Inflammatory macrophage (primary cell): Measurements from ENCODE around the gene PIGA.
"Not testable (repeated sequence)": the region's sequence is repeated elsewhere in the genome, so short reads cannot be mapped to it uniquely, and the experiment has no call there.

Source experiments
- DNase-seq, 2 donors: peaks; one replicate each; pipeline ENCODE4 v3.0.0-alpha.2; 2020 to 2022

PIGA gene

GRCh38 chrX:15319075-15319474 is 16.2 kb downstream of the PIGA start:
- DNase-seq, result no peak

- DNase-seq, result no peak
Observed at GRCh38 chrX:15315509-15315908, 19.8 kb downstream of the PIGA start, which contains the start of gene ASB11. Gene ASB11 (minus strand): TSS chrX:15315640. CDS start chrX:15315605, 35 bp downstream.

- DNase-seq, result no peak
Observed at GRCh38 chrX:15314472-15314871, 20.9 kb downstream of the PIGA start.

- no peak for DNase-seq
Observed at GRCh38 chrX:15311119-15311518, 24.2 kb downstream of the PIGA start.

DNA sequence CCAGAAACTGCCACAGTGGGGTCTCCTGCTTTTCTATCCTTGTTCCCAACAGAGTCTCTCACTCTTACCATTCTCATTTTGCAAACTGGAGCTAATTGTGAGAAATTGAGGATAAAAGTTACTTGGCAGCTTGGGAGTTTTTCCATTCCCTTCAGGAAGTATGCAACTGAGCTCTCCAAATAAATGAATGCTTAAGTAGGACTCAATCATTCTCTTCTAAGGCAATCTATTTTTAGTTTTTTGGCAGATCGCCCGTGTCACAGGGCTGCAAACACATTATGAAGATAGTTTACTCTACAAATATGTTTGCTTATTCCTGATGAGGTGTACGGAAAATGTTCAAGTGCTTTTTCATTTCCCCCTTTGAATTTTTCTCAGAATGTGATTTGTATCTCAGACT is 25.2 kb downstream of the PIGA start:
- DNase-seq, result no peak

GRCh38 chrX:15305899-15306298 is 29.4 kb downstream of the PIGA start:
- not testable (repeated sequence) for DNase-seq

GRCh38 chrX:15301924-15302323 is 33.4 kb downstream of the PIGA start:
- DNase-seq, result peak; percentile 91 to 93

GRCh38 chrX:15299941-15300851 is 35.1 kb downstream of the PIGA start:
- peak; percentile 21 to 50 for DNase-seq

GRCh38 chrX:15298780-15299179 is 36.5 kb downstream of the PIGA start:
- no peak for DNase-seq

DNA sequence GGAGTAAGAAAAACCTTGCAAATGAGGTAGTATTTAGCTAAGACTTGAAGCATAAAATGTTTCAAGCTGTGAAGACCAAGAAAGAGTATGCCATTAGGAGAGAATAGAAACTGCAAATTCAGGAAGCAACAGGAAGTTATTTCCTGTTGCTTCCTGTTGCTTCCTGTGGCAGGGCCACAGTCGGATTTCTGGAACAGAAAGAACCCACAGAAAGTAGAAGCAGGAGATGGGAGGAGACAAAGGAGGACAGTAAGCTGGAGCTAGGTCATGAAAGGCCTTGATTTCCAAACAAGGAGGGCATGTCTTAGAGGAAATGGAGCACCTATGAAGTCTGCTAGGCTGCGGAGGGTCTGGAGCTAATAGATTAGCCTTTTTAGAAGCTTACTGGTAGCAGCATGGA is 37.1 kb downstream of the PIGA start:
- DNase-seq, result peak in 1 of 2 donors; percentile 19

DNA sequence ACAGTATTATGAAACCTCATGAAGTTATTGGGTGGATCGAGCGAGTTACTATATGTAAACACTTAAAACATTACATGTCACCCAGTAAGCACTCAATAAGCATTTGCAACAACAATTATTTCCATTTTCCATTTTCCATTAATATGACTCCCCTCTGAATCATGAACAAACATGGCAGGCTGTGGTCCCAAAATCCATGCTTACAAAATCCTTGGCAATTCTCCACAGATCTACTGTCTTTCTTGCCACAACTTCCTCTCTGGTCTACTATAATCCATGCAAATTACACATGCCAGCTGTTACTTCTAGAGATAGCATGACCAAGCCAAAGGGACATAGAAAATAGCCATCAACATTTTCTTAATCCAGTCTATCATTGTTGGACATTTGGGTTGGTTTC is 41.9 kb downstream of the PIGA start:
- DNase-seq, result no peak

DNA sequence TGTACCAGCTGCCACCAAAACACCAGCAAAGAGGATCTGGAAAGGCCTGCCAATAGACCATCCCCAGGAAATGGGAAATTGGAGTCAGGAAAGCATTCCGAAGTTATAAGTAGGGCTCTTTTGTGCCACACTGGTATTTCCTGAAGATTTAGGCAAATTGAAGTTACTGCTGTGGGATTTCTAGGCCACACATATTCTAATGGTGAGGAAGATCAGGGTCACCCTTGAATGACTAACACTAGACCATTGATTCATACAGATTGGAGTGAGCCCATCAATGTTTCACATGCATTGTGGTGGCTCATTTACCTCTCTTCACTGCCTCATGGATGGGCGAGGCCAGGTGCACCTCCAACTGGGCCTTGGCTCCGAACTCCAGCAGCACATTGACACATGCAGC is 42.5 kb downstream of the PIGA start:
- no peak for DNase-seq

DNA sequence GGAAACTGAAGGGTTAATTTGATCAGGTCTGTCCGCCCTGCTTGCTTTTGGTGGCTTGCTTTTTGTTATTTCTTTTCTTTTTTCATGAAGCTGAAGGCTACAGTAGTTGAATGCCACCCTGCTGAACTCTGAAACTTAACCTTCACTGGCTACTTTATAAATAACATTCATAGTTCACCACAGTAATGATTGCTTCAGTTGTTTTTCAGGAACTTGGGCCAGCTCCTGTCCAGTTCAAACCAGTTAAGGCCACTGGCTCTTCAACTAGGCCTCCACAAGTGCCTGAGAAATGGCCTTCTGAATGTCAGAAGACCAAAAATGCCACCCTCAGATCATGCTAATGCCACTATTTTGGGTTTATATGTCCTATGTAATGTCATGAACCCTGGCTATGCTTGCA is 57.7 kb downstream of the PIGA start:
- peak in 1 of 2 donors; percentile 20 for DNase-seq

- DNase-seq, result no peak
Observed at GRCh38 chrX:15274946-15275345, 60.4 kb downstream of the PIGA start.

DNA sequence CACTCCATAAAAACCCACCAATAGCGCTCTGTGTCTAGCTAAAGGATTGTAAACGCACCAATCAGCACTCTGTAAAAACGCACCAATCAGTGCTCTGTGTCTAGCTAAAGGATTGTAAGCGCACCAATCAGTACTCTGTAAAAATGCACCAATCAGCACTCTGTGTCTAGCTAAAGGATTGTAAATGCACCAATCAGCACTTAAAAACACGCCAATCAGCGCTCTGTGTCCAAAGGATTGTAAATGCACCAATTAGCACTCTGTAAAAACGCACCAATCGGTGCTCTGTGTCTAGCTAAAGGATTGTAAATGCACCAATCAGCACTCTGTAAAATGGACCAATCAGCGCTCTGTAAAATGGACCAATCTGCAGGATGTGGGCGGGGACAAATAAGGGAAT is 62.0 kb downstream of the PIGA start:
- DNase-seq, result not testable (repeated sequence)

DNA sequence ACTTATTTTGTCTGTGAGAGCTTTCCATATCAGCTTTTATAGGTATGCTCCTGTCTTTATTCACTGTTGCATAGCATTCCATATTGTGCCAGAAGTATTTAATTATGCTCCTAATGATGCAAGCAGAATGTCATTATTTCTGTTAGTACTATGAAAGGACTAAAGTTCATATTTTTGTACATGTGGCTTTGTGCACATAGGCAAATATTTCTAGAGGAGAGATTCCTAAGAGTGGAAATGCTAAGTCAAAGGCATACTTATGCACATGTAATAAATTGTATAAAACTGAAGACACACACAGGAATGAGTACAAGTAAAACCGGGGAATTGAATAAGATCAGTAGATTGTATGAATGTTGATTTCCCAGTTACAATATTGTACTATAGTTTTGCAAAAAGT is 63.6 kb downstream of the PIGA start:
- no peak for DNase-seq

- DNase-seq, result peak; percentile 2 to 6
Observed at GRCh38 chrX:15269618-15270521, 65.5 kb downstream of the PIGA start, which contains the start of gene ASB9. Gene ASB9 (minus strand): TSS chrX:15270083. CDS start chrX:15269874, 209 bp downstream.
